DND-41 (cell line): ENCODE data around the gene THBD.
A peak's percentile ranks its signal among the peaks of the same experiment; 100 is the strongest.

Experiments used
- ATAC-seq: fragments of 200-7000 bp; cut with Tn5 transposase; 3 replicates; pipeline ENCODE4 v1.9.1; 2021; ENCODE audit warnings: low read depth; ENCODE audit not compliant: insufficient read depth
- DNase-seq: peaks from one replicate; pipeline ENCODE4 v3.0.0-alpha.2; 2020
- H2AFZ ChIP-seq: 2 replicates; pipeline ENCODE4 v1.6.0; 2012; ENCODE audit warnings: low read depth, low read length
- H3K27ac ChIP-seq: 2 replicates; pipeline ENCODE4 v1.5.1; 2012; ENCODE audit warnings: low read length, inconsistent platforms
- H3K27me3 ChIP-seq: fragments of 200-600 bp; sonication (generic); 2 replicates; pipeline ENCODE4 v1.6.0; 2012; ENCODE audit warnings: low read length, mild to moderate bottlenecking, inconsistent platforms; ENCODE audit not compliant: insufficient read depth, poor library complexity
- H3K36me3 ChIP-seq: 2 replicates; pipeline ENCODE4 v1.5.1; 2012; ENCODE audit warnings: low read length, inconsistent platforms; ENCODE audit not compliant: insufficient read depth
- H3K4me1 ChIP-seq: 2 replicates; pipeline ENCODE4 v1.5.1; 2012; ENCODE audit warnings: mild to moderate bottlenecking, low read length; ENCODE audit not compliant: insufficient read depth
- H3K4me2 ChIP-seq: 2 replicates; pipeline ENCODE4 v1.6.0; 2012; ENCODE audit warnings: mild to moderate bottlenecking, moderate library complexity, low read length, inconsistent platforms; ENCODE audit not compliant: insufficient read depth
- H3K4me3 ChIP-seq, 2 experiments: fragments of 200-600 bp in 1 of 2; shearing (Covaris generic) in 1 of 2; 2 replicates each; pipeline ENCODE4 v1.5.1; 2012 to 2016; ENCODE audit warnings: inconsistent platforms in 2 of 2, low read length in 2 of 2, mild to moderate bottlenecking in 2 of 2, low read depth in 1 of 2, moderate library complexity in 1 of 2
- H3K79me2 ChIP-seq: 2 replicates; pipeline ENCODE4 v1.6.0; 2012; ENCODE audit warnings: low read length, inconsistent platforms; ENCODE audit not compliant: insufficient read depth
- H3K9ac ChIP-seq: 2 replicates; pipeline ENCODE4 v1.6.0; 2012; ENCODE audit warnings: low read depth, mild to moderate bottlenecking, inconsistent platforms, low read length, moderate library complexity
- H3K9me3 ChIP-seq: 2 replicates; pipeline ENCODE4 v1.5.1; 2012; ENCODE audit warnings: low read length, moderate library complexity, mild to moderate bottlenecking, inconsistent platforms; ENCODE audit not compliant: insufficient read depth, severe bottlenecking
- H4K20me1 ChIP-seq: 2 replicates; pipeline ENCODE4 v1.6.0; 2012; ENCODE audit warnings: low read length; ENCODE audit not compliant: insufficient read depth
- CTCF ChIP-seq: IDR thresholded peaks from 2 replicates; pipeline ENCODE4 v1.5.1; 2012; ENCODE audit warnings: borderline replicate concordance, low read length, moderate library complexity, mild to moderate bottlenecking; ENCODE audit not compliant: poor library complexity, severe bottlenecking; ENCODE audit errors: extremely low read depth
- EZH2 ChIP-seq: IDR thresholded peaks from 3 replicates; pipeline ENCODE4 v1.6.1; 2012; ENCODE audit warnings: borderline replicate concordance, low read depth, mild to moderate bottlenecking, moderate library complexity, low read length, inconsistent platforms; ENCODE audit not compliant: severe bottlenecking

Gene THBD

DNA sequence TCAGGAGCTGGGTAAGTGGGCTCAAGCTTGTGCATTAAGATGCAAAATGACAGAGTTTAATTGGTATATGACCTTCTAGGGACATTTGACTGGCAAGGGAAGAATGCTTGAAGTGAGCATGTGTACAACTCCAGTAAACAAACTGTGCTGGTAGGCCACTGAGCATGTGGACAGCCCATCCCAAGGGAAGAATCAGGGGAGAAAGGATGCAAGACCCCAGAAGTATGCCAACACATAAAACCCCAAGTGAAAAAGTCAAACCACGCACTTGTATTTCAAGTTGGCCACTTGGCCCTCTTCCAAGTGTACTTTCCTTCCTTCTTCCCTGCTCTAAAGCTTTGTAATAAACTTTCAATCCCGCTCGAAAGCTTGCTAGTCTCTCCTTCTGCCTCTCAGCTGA, 10.4 kb upstream of the THBD start:
- H3K36me3 ChIP-seq: no peaks in the 10 kb centered on the region
- no peaks in the 10 kb centered on the region for H3K27me3 ChIP-seq
- DNase-seq (no peak), ATAC-seq (no peak; the same call in 2 of the 3 replicates)
- no peak overlapping the region for H3K4me2 ChIP-seq
- no peaks in the 10 kb centered on the region for H4K20me1 ChIP-seq
- peaks cover 30% of the 10 kb centered on the region for H3K4me1 ChIP-seq
- H3K9me3 ChIP-seq: no peaks in the 10 kb centered on the region
- TF ChIP-seq EZH2 (no peak), CTCF (no peak)
- H2AFZ ChIP-seq: no peak overlapping the region
- no peak overlapping the region for H3K9ac ChIP-seq
- no peaks in the 10 kb centered on the region for H3K79me2 ChIP-seq
- peak overlapping the region; percentile 30; the same call in 1 of the 2 replicates for H3K27ac ChIP-seq
- no peak overlapping the region for H3K4me3 ChIP-seq

DNA sequence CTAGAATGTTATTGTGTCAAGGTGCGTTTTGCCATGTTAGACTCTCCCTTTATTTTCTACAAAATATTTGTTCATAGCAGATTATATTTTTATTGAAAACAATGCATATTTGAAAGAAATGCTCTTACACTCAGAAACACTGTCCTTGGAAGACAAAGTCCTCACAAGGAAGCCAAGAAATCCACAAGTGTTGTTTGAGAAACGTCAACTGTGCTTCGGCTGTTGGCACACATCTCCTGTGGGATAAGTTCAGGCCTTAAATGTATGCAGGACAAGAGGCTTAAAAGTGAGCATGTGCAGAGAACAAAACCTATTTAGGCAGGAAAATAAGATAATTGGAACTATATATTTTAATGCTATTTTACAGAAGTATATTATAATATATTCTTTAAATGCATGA, 9.5 kb upstream of the THBD start:
- TF ChIP-seq CTCF: no peak
- no peak for TF ChIP-seq EZH2
- ATAC-seq: no peak
- H3K9me3 ChIP-seq: no peaks in the 10 kb centered on the region

GRCh38 chr20:23058240-23058639, 8.8 kb upstream of the THBD start:
- Histone ChIP-seq H3K36me3 (no peaks in the 10 kb centered on the region), H3K27me3 (no peaks in the 10 kb centered on the region), H3K4me1 (peaks cover 27% of the 10 kb centered on the region), H4K20me1 (no peaks in the 10 kb centered on the region), H3K9me3 (no peaks in the 10 kb centered on the region), H2AFZ (no peak overlapping the region), H3K9ac (no peak overlapping the region), H3K4me3 (no peak overlapping the region), H3K4me2 (no peak overlapping the region), H3K27ac (no peak overlapping the region), H3K79me2 (no peaks in the 10 kb centered on the region)
- ATAC-seq: no peak
- TF ChIP-seq EZH2 (no peak), CTCF (peak; percentile 19)
- no peak for DNase-seq

More for the DNA sequence above, 9.5 kb upstream of the THBD start:
- Histone ChIP-seq H3K4me1 (peaks cover 30% of the 10 kb centered on the region), H3K27me3 (no peaks in the 10 kb centered on the region), H3K4me3 (no peak overlapping the region), H4K20me1 (no peaks in the 10 kb centered on the region), H3K36me3 (no peaks in the 10 kb centered on the region), H3K4me2 (no peak overlapping the region), H3K27ac (no peak overlapping the region), H3K79me2 (no peaks in the 10 kb centered on the region), H2AFZ (no peak overlapping the region), H3K9ac (no peak overlapping the region)
- no peak for DNase-seq

DNA sequence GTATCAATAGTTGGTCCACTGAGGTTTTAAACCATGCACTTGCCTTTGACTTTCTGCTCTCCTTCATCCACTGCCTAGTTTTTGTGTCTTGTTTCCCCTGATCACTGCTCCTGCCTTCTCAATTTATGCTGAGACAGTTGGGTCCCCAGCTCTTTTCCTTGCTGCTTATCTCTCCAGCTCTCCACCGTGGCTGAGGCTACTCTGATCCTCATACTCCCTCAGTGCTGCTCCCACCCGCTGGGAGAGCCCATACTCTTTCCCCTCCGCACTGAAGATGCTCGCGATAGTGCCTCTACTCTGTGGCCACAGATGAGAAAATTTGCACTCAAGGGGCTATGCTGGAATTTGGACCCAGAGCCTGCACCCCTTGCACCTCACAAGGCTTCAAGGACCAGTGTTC, 3.4 kb upstream of the THBD start:
- DNase-seq (no peak), ATAC-seq (no peak)
- Histone ChIP-seq H3K36me3 (no peaks in the 10 kb centered on the region), H3K27me3 (no peaks in the 10 kb centered on the region), H3K4me2 (no peak overlapping the region), H4K20me1 (no peaks in the 10 kb centered on the region), H3K4me1 (no peaks in the 10 kb centered on the region), H3K79me2 (no peaks in the 10 kb centered on the region), H3K9me3 (no peaks in the 10 kb centered on the region), H3K9ac (no peak overlapping the region), H3K4me3 (no peak overlapping the region), H3K27ac (no peak overlapping the region), H2AFZ (no peak overlapping the region)
- TF ChIP-seq EZH2 (no peak), CTCF (no peak)
